GM12878 (cell line): ENCODE data around the gene CYP26C1. TPM values are rescaled to one million over a fixed set of nuclear protein-coding genes. Genes with fewer than 3 reads are reported as not detected.

ENCODE experiments used
- ATAC-seq: fragments of 200-7000 bp; cut with Tn5 transposase; 3 replicates; pipeline ENCODE4 v1.9.1; 2020; ENCODE audit warnings: mild to moderate bottlenecking, moderate library complexity
- BruUV-seq: library from RNA; stranded (reverse); fragments of 400-500 nt; replicated peaks from 2 replicates; lab custom pipeline; 2021; lab: Mats Ljungman, UMichigan
- CTCF ChIA-PET: fragments of 300-600 bp; sonication (Branson Sonifier 250); formaldehyde crosslinking; extraction: SDS; loops from one replicate; lab custom pipeline; 2021; ENCODE audit warnings: inconsistent platforms; lab: Yijun Ruan, JAX
- POLR2A ChIA-PET: fragments of 350-600 bp; formaldehyde crosslinking; extraction: SDS; loops from one replicate; lab custom pipeline; 2021; ENCODE audit warnings: inconsistent platforms; lab: Charles Lee
- RAD21 ChIA-PET: fragments of 300-600 bp; sonication (Branson Sonifier 250); formaldehyde crosslinking; loops from one replicate; lab custom pipeline; 2023; ENCODE audit warnings: antibody characterized with exemption; ENCODE audit not compliant: unreplicated experiment; lab: Charles Lee
- SMC1A ChIA-PET: fragments of 300-600 bp; sonication (Branson Sonifier 250); formaldehyde crosslinking; loops from one replicate; lab custom pipeline; 2023; ENCODE audit not compliant: unreplicated experiment, uncharacterized antibody; lab: Charles Lee
- DNase-seq: peaks from one replicate; pipeline ENCODE4 v3.0.0-alpha.2; 2011; ENCODE audit warnings: low read depth, low spot score
- FAIRE-seq: peaks from 3 replicates; lab custom pipeline; 2011; peaks lifted over from hg19 to GRCh38; lab: Jason Lieb, UNC
- H2AFZ ChIP-seq: 2 replicates; pipeline ENCODE4 v1.6.0; 2011; ENCODE audit warnings: low read depth, low read length, control low read depth; ENCODE audit not compliant: control insufficient read depth
- H3K27ac ChIP-seq: 2 replicates; pipeline ENCODE4 v1.5.1; 2011; ENCODE audit warnings: control low read depth; ENCODE audit not compliant: control insufficient read depth, insufficient read depth
- H3K27me3 ChIP-seq, 2 experiments: replicated peaks in 1 of 2; 2 replicates each; pipeline versions ENCODE4 v1.6.0 to v1.6.1; 2011; ENCODE audit warnings: low read length in 1 of 2; ENCODE audit not compliant: control insufficient read depth in 2 of 2, insufficient read depth in 2 of 2
- H3K36me3 ChIP-seq, 2 experiments: 2 replicates each; pipeline ENCODE4 v1.5.1; 2011; ENCODE audit warnings: low read length in 1 of 2; ENCODE audit not compliant: control insufficient read depth in 2 of 2, insufficient read depth in 2 of 2
- H3K4me1 ChIP-seq: 2 replicates; pipeline ENCODE4 v1.6.1; 2011; ENCODE audit warnings: mild to moderate bottlenecking, low read length, moderate library complexity, mixed read lengths; ENCODE audit not compliant: control insufficient read depth, insufficient read depth
- H3K4me2 ChIP-seq: 2 replicates; pipeline ENCODE4 v1.6.0; 2011; ENCODE audit warnings: control low read depth; ENCODE audit not compliant: control insufficient read depth, insufficient read depth
- H3K4me3 ChIP-seq: fragments of 200-600 bp; sonication (generic); 2 replicates; pipeline ENCODE4 v1.5.1; 2016
- H3K79me2 ChIP-seq: 2 replicates; pipeline ENCODE4 v1.6.0; 2011; ENCODE audit warnings: low read length; ENCODE audit not compliant: control insufficient read depth, insufficient read depth
- H3K9ac ChIP-seq: 2 replicates; pipeline ENCODE4 v1.8.0; 2011; ENCODE audit warnings: low read length, control low read depth, mixed read lengths; ENCODE audit not compliant: control insufficient read depth, insufficient read depth
- H3K9me3 ChIP-seq: replicated peaks from 3 replicates; pipeline ENCODE4 v1.5.1; 2011; ENCODE audit warnings: mild to moderate bottlenecking, low read length; ENCODE audit not compliant: control insufficient read depth, insufficient read depth
- H4K20me1 ChIP-seq: 2 replicates; pipeline ENCODE4 v1.6.0; 2011; ENCODE audit not compliant: control insufficient read depth, insufficient read depth
- CHD2 ChIP-seq: IDR thresholded peaks from 2 replicates; pipeline ENCODE4 v1.6.1; 2011; ENCODE audit warnings: low read depth, low read length, improper control_type of control experiment, borderline replicate concordance
- JUND ChIP-seq: IDR thresholded peaks from 2 replicates; pipeline ENCODE4 v1.6.1; 2012; ENCODE audit warnings: low read depth, mild to moderate bottlenecking, low read length, improper control_type of control experiment, moderate library complexity
- KLF5 ChIP-seq: fragments of 450-650 bp; IDR thresholded peaks from 2 replicates; pipeline ENCODE4 v1.6.1; 2014; ENCODE audit warnings: mild to moderate bottlenecking; ENCODE audit not compliant: partially characterized antibody
- NFXL1 ChIP-seq: fragments of 450-650 bp; IDR thresholded peaks from 2 replicates; pipeline ENCODE4 v1.6.1; 2017; ENCODE audit warnings: antibody characterized with exemption, mild to moderate bottlenecking, borderline replicate concordance
- NR2C1 ChIP-seq: fragments of 450-650 bp; IDR thresholded peaks from 2 replicates; pipeline ENCODE4 v1.6.1; 2017; ENCODE audit warnings: antibody characterized with exemption, mild to moderate bottlenecking, moderate library complexity
- PML ChIP-seq: IDR thresholded peaks from 2 replicates; pipeline ENCODE4 v1.6.1; 2012; ENCODE audit warnings: low read length, inconsistent platforms
- POLR2AphosphoS5 ChIP-seq: IDR thresholded peaks from 2 replicates; pipeline ENCODE4 v1.6.1; 2011; ENCODE audit warnings: mild to moderate bottlenecking, low read length, inconsistent platforms
- SIX5 ChIP-seq: IDR thresholded peaks from 2 replicates; pipeline ENCODE4 v1.6.1; 2011; ENCODE audit warnings: mild to moderate bottlenecking, low read depth, low read length, moderate library complexity; ENCODE audit not compliant: severe bottlenecking
- SKIL ChIP-seq: fragments of 450-650 bp; IDR thresholded peaks from 2 replicates; pipeline ENCODE4 v1.6.1; 2017; ENCODE audit warnings: mild to moderate bottlenecking, low read depth, inconsistent platforms; ENCODE audit not compliant: poor library complexity, severe bottlenecking
- SREBF1 ChIP-seq: IDR thresholded peaks from 2 replicates; pipeline ENCODE4 v1.6.1; 2012; ENCODE audit warnings: mild to moderate bottlenecking, low read length
- TAF1 ChIP-seq: IDR thresholded peaks from 2 replicates; pipeline ENCODE4 v1.6.1; 2011; ENCODE audit warnings: mild to moderate bottlenecking, low read depth, low read length, borderline replicate concordance
- TCF7 ChIP-seq: IDR thresholded peaks from 2 replicates; pipeline ENCODE4 v1.6.1; 2014; ENCODE audit warnings: antibody characterized with exemption, borderline replicate concordance
- ZBTB4 ChIP-seq: fragments of 450-650 bp; formaldehyde crosslinking; IDR thresholded peaks from 2 replicates; pipeline ENCODE4 v1.4.0; 2022; ENCODE audit warnings: mild to moderate bottlenecking, moderate library complexity
- ZNF687 ChIP-seq: fragments of 450-650 bp; IDR thresholded peaks from 2 replicates; pipeline ENCODE4 v1.6.1; 2017; ENCODE audit warnings: mild to moderate bottlenecking, moderate library complexity
- WGBS: methylation state at CpG from one replicate; pipeline ENCODE4 v1.1.6; 2016; ENCODE audit warnings: low lambda C conversion rate; ENCODE audit not compliant: insufficient replicate concordance, insufficient coverage; ENCODE audit errors: missing lambda C conversion rate; 5-methylcytosine and 5-hydroxymethylcytosine counted together
- in situ Hi-C: fragments of 300-500 bp; cut with MboI; formaldehyde crosslinking; loops from 9 replicates; pipeline ENCODE4 v1.14.3; 2018; ENCODE audit warnings: mixed read lengths
- intact Hi-C: fragments of 100-400 bp; cut with micrococcal nuclease; formaldehyde crosslinking; loops from one replicate; pipeline ENCODE4 v1.14.2; 2022; ENCODE audit not compliant: unreplicated experiment
- polyA plus RNA-seq, 11 experiments: library from polyadenylated mRNA; depleted of rRNA in 4 of 11; unstranded in 6 of 11; stranded (reverse) in 5 of 11; fragments of >200 nt; fragmentation: Nextera tagmentation in 4 of 11; fragmentation: Illumina TruSeq in 1 of 11; extraction: Ambion mirVana in 4 of 11; extraction: Trizol in 1 of 11; gene quantifications; 1 replicate in 1 of 11; 2 replicates in 10 of 11; pipeline versions ENCODE4 v1.2.1 to v1.2.3, GENCODE V29; 2011 to 2016; ENCODE audit warnings: inconsistent platforms in 2 of 11, missing spikeins in 2 of 11, low read depth in 1 of 11
- total RNA-seq, 4 experiments: library from RNA; depleted of rRNA in 3 of 4; stranded (reverse); fragments of >200 nt in 3 of 4; fragmentation: Illumina TruSeq in 1 of 4; extraction: Trizol in 1 of 4; gene quantifications; 2 replicates each; pipeline versions ENCODE4 v1.2.1 to v1.2.3, GENCODE V29; 2013 to 2021

The CYP26C1 gene
- total and polyA plus RNA-seq, 10 of the 15 experiments (the other 5 are each of a cell fraction or from before 2014, with no cell fraction given) = under 0.01 to 0.08 TPM; not detected in 8

- no TSS peak for BruUV-seq
- no peak overlapping the region for H3K4me3 ChIP-seq
- 3% methylated on average over 4 of the region's 4 CpGs for WGBS
- no peak overlapping the region for H3K27ac ChIP-seq
- ChIA-PET RAD21 (interaction anchor here (0.7 to 2.6 kb wide), 10 partner anchors 11 to 678 kb away, joined by 3 to 14 read pairs (median 4); partner anchors contain the start of gene MYOF), POLR2A (no interaction called here), SMC1A (interaction anchor here (0.7 to 2.7 kb wide), 18 partner anchors 8 to 367 kb away, joined by 3 to 14 read pairs (median 4); partner anchors contain the start of gene MYOF), CTCF (interaction anchor here (0.6 to 3.7 kb wide), 29 partner anchors 10 to 241 kb away, joined by 3 to 39 read pairs (median 4); no protein-coding TSS in a partner anchor)
- no peaks in the 10 kb centered on the region for H3K27me3 ChIP-seq
- H4K20me1 ChIP-seq = no peaks in the 10 kb centered on the region
- H3K4me2 ChIP-seq = no peak overlapping the region
- H3K9me3 ChIP-seq = no peaks in the 10 kb centered on the region
- peak; percentile 32 for DNase-seq
- no peak overlapping the region; the same call in 1 of the 2 replicates for H2AFZ ChIP-seq
- no peak overlapping the region for H3K9ac ChIP-seq
- peak; percentile 96 for ATAC-seq
- FAIRE-seq = peak; percentile 7
- intact Hi-C loops (loop anchor here (1.0 to 2.0 kb wide), 3 partner anchors 36 to 237 kb away; no protein-coding TSS in a partner anchor), in situ Hi-C loops (no loop called here)
- H3K36me3 ChIP-seq = no peaks in the 10 kb centered on the region
- no peaks in the 10 kb centered on the region for H3K79me2 ChIP-seq
- H3K4me1 ChIP-seq = peaks cover 8% of the 10 kb centered on the region; the same call in 1 of the 2 replicates
- TF ChIP-seq SKIL (no peak), POLR2AphosphoS5 (no peak), CHD2 (no peak), KLF5 (no peak), SREBF1 (no peak), NR2C1 (no peak), TAF1 (no peak), JUND (no peak), ZNF687 (no peak), NFXL1 (0 out of 2 replicates have a peak, but pooled peaks have one; percentile 63), SIX5 (no peak), PML (no peak), ZBTB4 (CRISPR knock-in tag) (no peak), TCF7 (no peak)
Observed at GRCh38 chr10:93115661-93116383, 55.2 kb downstream of the CYP26C1 start.
